PC-9 (cell line): ENCODE data around the gene NIPA2. TPM values are rescaled to one million over a fixed set of nuclear protein-coding genes. Genes with fewer than 3 reads are reported as not detected.

ENCODE experiments used
- BruUV-seq: library from RNA; stranded (reverse); fragments of 400-500 nt; replicated peaks from 2 replicates; lab custom pipeline; 2021; lab: Mats Ljungman, UMichigan
- CTCF ChIA-PET: fragments of 300-600 bp; sonication (Branson Sonifier 250); formaldehyde crosslinking; loops from one replicate; lab custom pipeline; 2022; ENCODE audit warnings: antibody characterized with exemption; lab: Charles Lee
- POLR2A ChIA-PET: fragments of 300-600 bp; sonication (Branson Sonifier 250); formaldehyde crosslinking; loops from one replicate; lab custom pipeline; 2022; ENCODE audit warnings: antibody characterized with exemption; ENCODE audit not compliant: unreplicated experiment; lab: Charles Lee
- DNase-seq, 2 experiments: peaks; one replicate each; pipeline versions ENCODE4 v3.0.0 to v3.0.0-alpha.2; 2015 to 2022; ENCODE audit warnings: mixed read lengths in 1 of 2
- H2AFZ ChIP-seq: fragments of 200-600 bp; sonication (generic); 2 replicates; pipeline ENCODE4 v1.8.1; 2017; ENCODE audit warnings: antibody characterized with exemption
- H3F3A ChIP-seq: fragments of 200-600 bp; sonication (generic); 2 replicates; pipeline ENCODE4 v1.8.1; 2017; ENCODE audit warnings: antibody characterized with exemption, mild to moderate bottlenecking, low read depth; ENCODE audit not compliant: insufficient read depth
- H3K27ac ChIP-seq: fragments of 200-600 bp; sonication (generic); 2 replicates; pipeline ENCODE4 v1.6.1; 2016; ENCODE audit warnings: mixed run types
- H3K27me3 ChIP-seq: fragments of 200-600 bp; sonication (generic); 2 replicates; pipeline ENCODE4 v1.6.1; 2016; ENCODE audit warnings: low read depth, mixed run types; ENCODE audit not compliant: insufficient read depth
- H3K36me3 ChIP-seq: fragments of 200-600 bp; sonication (generic); 2 replicates; pipeline ENCODE4 v1.6.1; 2016; ENCODE audit warnings: low read depth, mixed run types
- H3K4me1 ChIP-seq: fragments of 200-600 bp; sonication (generic); replicated peaks from 2 replicates; pipeline ENCODE4 v1.6.1; 2016; ENCODE audit warnings: mixed run types; ENCODE audit not compliant: insufficient read depth
- H3K4me2 ChIP-seq: fragments of 200-600 bp; sonication (generic); 2 replicates; pipeline ENCODE4 v1.6.1; 2017; ENCODE audit warnings: mixed run types
- H3K4me3 ChIP-seq: fragments of 200-600 bp; sonication (generic); 2 replicates; pipeline ENCODE4 v1.6.1; 2016; ENCODE audit warnings: mixed run types
- H3K79me2 ChIP-seq: fragments of 200-600 bp; sonication (generic); 2 replicates; pipeline ENCODE4 v1.6.1; 2017; ENCODE audit warnings: low read depth, mixed run types
- H3K9me2 ChIP-seq: fragments of 200-600 bp; sonication (generic); 2 replicates; pipeline ENCODE4 v1.8.1; 2017; ENCODE audit warnings: mild to moderate bottlenecking; ENCODE audit not compliant: insufficient read depth
- H3K9me3 ChIP-seq: fragments of 200-600 bp; sonication (generic); 2 replicates; pipeline ENCODE4 v1.8.1; 2016; ENCODE audit warnings: low read depth; ENCODE audit not compliant: insufficient read depth
- H4K20me1 ChIP-seq: fragments of 200-600 bp; sonication (generic); 2 replicates; pipeline ENCODE4 v1.8.1; 2017; ENCODE audit not compliant: insufficient read depth
- EZH2 ChIP-seq: fragments of 200-600 bp; sonication (generic); IDR thresholded peaks from 2 replicates; pipeline ENCODE4 v1.8.0; 2017; ENCODE audit warnings: antibody characterized with exemption, low read depth
- intact Hi-C: fragments of 100-400 bp; cut with micrococcal nuclease; formaldehyde crosslinking; loops from one replicate; pipeline ENCODE4 v1.10.0; 2022; ENCODE audit not compliant: unreplicated experiment
- total RNA-seq: library from RNA; stranded (reverse); gene quantifications from 2 replicates; pipeline ENCODE4 v1.2.3, GENCODE V29; 2021
- TF ChIP-seq, protein P1 (sequence below): fragments of 200-600 bp; sonication (generic); conservative IDR thresholded peaks from 2 replicates; pipeline ENCODE4 v1.6.1; 2017; ENCODE audit warnings: mixed run types, antibody characterized with exemption, mild to moderate bottlenecking, moderate library complexity

NIPA2 gene
- total RNA-seq, 1 experiment from 2014 or later = 65.6 TPM

DNA sequence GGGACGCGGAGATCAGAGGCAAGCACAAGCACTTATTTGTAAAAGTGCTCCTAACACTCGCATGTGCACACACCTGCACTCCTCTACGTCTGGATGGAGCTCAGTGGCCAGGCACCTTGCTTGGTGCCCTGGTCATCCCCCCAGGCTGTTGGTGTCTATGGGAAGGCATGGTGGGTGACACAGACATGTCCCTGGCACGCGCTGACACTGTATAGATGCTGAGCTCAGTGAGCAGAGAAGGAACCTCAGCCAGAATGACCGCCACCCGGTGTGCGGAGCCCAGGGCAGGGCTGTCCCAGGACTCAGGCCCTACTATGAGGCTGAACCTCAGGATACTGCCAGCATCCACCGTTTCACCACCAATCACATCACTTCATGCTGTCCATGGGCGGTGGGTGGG, 64.5 kb downstream of the NIPA2 start:
- Histone ChIP-seq H3K9me3 (no peaks in the 10 kb centered on the region), H3F3A (no peaks in the 10 kb centered on the region), H3K4me3 (no peak overlapping the region), H3K27ac (no peak overlapping the region), H3K36me3 (no peaks in the 10 kb centered on the region), H3K4me2 (no peak overlapping the region), H4K20me1 (no peaks in the 10 kb centered on the region), H3K79me2 (no peaks in the 10 kb centered on the region), H3K4me1 (no peaks in the 10 kb centered on the region), H3K9me2 (no peaks in the 10 kb centered on the region), H3K27me3 (no peaks in the 10 kb centered on the region), H2AFZ (no peak overlapping the region)
- POLR2A ChIA-PET = no interaction called here
- intact Hi-C loops = no loop called here
- BruUV-seq = no TSS peak
- CTCF ChIA-PET = interaction anchor here (0.5 kb wide), 1 partner anchor 240 kb away, joined by 8 read pairs; no protein-coding TSS in a partner anchor
- TF ChIP-seq EZH2 = no peak
- TF ChIP-seq, protein P1, sequence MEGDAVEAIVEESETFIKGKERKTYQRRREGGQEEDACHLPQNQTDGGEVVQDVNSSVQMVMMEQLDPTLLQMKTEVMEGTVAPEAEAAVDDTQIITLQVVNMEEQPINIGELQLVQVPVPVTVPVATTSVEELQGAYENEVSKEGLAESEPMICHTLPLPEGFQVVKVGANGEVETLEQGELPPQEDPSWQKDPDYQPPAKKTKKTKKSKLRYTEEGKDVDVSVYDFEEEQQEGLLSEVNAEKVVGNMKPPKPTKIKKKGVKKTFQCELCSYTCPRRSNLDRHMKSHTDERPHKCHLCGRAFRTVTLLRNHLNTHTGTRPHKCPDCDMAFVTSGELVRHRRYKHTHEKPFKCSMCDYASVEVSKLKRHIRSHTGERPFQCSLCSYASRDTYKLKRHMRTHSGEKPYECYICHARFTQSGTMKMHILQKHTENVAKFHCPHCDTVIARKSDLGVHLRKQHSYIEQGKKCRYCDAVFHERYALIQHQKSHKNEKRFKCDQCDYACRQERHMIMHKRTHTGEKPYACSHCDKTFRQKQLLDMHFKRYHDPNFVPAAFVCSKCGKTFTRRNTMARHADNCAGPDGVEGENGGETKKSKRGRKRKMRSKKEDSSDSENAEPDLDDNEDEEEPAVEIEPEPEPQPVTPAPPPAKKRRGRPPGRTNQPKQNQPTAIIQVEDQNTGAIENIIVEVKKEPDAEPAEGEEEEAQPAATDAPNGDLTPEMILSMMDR = no peak
- no peak for DNase-seq

DNA sequence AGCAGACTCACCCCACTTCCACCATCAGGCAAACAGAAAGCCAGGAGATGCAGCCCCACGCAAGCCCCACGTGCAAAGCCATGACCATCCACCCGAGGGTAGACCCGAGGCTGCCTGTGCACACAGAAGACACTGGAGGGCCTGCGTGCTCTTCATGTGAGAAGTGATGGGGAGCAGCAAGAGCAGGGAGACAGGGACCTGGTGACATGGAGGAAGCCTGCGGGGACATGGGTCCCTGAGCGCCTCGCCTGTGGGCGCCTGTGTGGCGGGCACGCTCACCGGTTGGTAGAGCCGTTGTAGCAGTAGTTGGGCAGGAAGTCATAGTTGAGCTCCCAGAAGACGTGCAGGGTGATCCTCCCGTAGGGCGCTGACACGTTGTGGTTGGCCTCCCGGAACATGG, 65.0 kb downstream of the NIPA2 start:
- BruUV-seq = no TSS peak

DNA sequence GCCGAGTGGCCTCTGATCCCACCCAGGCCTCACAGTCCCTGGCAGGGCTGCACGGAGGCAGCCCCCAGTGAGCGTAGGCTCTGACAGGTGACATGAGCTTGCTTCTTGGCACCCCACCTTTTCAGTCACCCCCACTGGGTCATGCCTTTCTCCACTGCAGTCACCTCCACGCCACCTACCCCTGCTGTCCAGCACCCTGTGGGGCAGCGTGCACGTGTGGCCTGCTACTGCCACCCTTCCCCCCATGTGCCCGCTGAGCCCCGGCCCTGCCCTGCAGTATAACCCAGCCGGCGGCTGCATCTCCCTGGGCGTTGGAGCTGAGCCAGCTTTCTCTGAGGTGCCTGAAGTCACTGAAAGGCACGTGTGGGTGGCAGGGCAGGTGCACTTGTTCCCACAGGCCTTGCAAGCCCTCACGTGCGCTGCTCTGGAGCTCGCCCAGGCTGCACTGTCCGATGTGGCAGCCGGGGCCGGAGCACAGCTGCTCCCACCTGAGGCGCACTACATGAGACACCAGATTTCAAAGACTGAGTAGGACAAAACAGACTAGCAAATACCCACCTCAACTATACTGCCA, 65.6 kb downstream of the NIPA2 start:
- Histone ChIP-seq H4K20me1 (no peaks in the 10 kb centered on the region), H3K27ac (no peak overlapping the region), H3K79me2 (no peaks in the 10 kb centered on the region), H3K36me3 (0 out of 2 replicates have a peak, but pooled peaks cover 2% of the 10 kb centered on the region), H3F3A (no peaks in the 10 kb centered on the region), H3K4me1 (no peaks in the 10 kb centered on the region), H3K4me2 (no peak overlapping the region), H3K9me2 (no peaks in the 10 kb centered on the region), H3K27me3 (no peaks in the 10 kb centered on the region), H2AFZ (no peak overlapping the region), H3K4me3 (no peak overlapping the region), H3K9me3 (no peaks in the 10 kb centered on the region)
- no peak for DNase-seq
- ChIA-PET CTCF (no interaction called here), POLR2A (interaction anchor here (0.7 kb wide), 1 partner anchor 533 kb away, joined by 4 read pairs; no protein-coding TSS in a partner anchor)
- BruUV-seq = no TSS peak
- intact Hi-C loops = no loop called here
- TF ChIP-seq, protein P1 = no peak
- TF ChIP-seq EZH2 = no peak

More for the DNA sequence above, 65.0 kb downstream of the NIPA2 start:
- Histone ChIP-seq H3K9me2 (no peaks in the 10 kb centered on the region), H3K4me1 (no peaks in the 10 kb centered on the region), H3K27ac (no peak overlapping the region), H3K36me3 (no peaks in the 10 kb centered on the region), H3K4me2 (no peak overlapping the region), H3K79me2 (no peaks in the 10 kb centered on the region), H3K27me3 (no peaks in the 10 kb centered on the region), H3K4me3 (no peak overlapping the region), H2AFZ (no peak overlapping the region), H4K20me1 (no peaks in the 10 kb centered on the region), H3F3A (no peaks in the 10 kb centered on the region), H3K9me3 (no peaks in the 10 kb centered on the region)
- ChIA-PET CTCF (interaction anchor here (0.5 kb wide), 1 partner anchor 240 kb away, joined by 8 read pairs; no protein-coding TSS in a partner anchor), POLR2A (no interaction called here)
- no peak for DNase-seq
- intact Hi-C loops = no loop called here
- TF ChIP-seq, protein P1 = no peak
- no peak for TF ChIP-seq EZH2
